Ishikawa (cell line): ENCODE data around the gene POLR3K.

Experiments used
- CEBPB ChIP-seq: IDR thresholded peaks from 2 replicates; pipeline ENCODE4 v1.6.1; 2012
- CREB1 ChIP-seq: IDR thresholded peaks from 2 replicates; pipeline ENCODE4 v1.6.1; 2012; ENCODE audit warnings: low read depth
- EP300 ChIP-seq: IDR thresholded peaks from 2 replicates; pipeline ENCODE4 v1.6.1; 2012; ENCODE audit warnings: borderline replicate concordance
- MAX ChIP-seq: IDR thresholded peaks from 2 replicates; pipeline ENCODE4 v1.6.1; 2012
- NFIC ChIP-seq: IDR thresholded peaks from 2 replicates; pipeline ENCODE4 v1.6.1; 2012
- RAD21 ChIP-seq: IDR thresholded peaks from 2 replicates; pipeline ENCODE4 v1.6.1; 2012; ENCODE audit warnings: low read depth
- REST ChIP-seq: IDR thresholded peaks from 2 replicates; pipeline ENCODE4 v1.6.1; 2012; ENCODE audit warnings: low read depth, mild to moderate bottlenecking
- TAF1 ChIP-seq: IDR thresholded peaks from 2 replicates; pipeline ENCODE4 v1.6.1; 2012; ENCODE audit warnings: low read depth, mild to moderate bottlenecking
- TCF12 ChIP-seq: IDR thresholded peaks from 2 replicates; pipeline ENCODE4 v1.6.1; 2012; ENCODE audit warnings: low read depth
- YY1 ChIP-seq: IDR thresholded peaks from 2 replicates; pipeline ENCODE4 v1.6.1; 2012; ENCODE audit warnings: low read depth
- ZBTB7A ChIP-seq: IDR thresholded peaks from 2 replicates; pipeline ENCODE4 v1.6.1; 2012; ENCODE audit warnings: low read depth

- TF ChIP-seq NFIC (no peak), REST (no peak), ZBTB7A (no peak), EP300 (no peak), RAD21 (no peak), CREB1 (no peak), MAX (no peak), CEBPB (no peak), TAF1 (no peak), TCF12 (no peak), YY1 (no peak)
Measured at GRCh38 chr16:89391-90302, 36.2 kb upstream of the POLR3K start.
